ENCODE data around the gene RABGAP1.

RABGAP1 gene

DNA sequence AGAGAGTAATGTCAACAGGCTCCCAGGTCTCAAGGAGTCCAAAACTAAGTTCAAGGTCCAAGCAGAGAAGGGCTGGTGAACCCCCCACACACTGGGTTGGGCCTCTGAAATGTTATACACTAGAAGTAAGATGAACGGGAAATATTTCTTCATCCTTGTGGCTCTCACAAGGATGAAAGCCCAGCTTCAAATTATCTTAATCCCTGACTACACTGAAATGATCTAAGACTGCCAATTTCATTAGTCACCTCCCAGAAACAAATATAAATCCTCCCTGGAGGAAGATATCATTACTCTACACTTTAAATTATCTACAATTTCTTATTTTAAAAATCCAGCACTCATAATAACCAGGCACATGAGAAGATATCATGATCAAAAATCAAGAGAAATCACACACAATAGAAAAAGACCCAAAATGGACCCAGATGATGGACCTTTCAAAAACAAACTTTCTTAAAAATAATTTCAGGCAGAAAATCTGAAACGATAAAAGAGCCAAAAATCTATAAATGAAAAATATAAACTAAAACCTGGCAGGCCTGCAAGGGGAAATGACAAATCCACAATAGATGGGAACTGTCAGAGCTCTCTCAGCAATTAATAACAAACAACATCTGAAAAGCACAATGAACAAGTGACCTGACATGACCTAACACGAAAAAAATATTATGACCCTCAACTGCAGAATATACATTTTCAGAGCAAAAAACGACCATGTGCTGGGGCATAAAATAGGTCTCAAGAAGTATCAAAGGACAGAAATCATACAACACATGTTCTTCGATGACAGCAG, 210.1 kb downstream of the RABGAP1 start:
- peak; percentile 31 for DNase-seq (ENCODE audit: low read depth)
- no peak overlapping the region for H3K4me3 ChIP-seq (ENCODE audit: control insufficient read depth, low read depth, low read length)
- TF ChIP-seq, protein P1, sequence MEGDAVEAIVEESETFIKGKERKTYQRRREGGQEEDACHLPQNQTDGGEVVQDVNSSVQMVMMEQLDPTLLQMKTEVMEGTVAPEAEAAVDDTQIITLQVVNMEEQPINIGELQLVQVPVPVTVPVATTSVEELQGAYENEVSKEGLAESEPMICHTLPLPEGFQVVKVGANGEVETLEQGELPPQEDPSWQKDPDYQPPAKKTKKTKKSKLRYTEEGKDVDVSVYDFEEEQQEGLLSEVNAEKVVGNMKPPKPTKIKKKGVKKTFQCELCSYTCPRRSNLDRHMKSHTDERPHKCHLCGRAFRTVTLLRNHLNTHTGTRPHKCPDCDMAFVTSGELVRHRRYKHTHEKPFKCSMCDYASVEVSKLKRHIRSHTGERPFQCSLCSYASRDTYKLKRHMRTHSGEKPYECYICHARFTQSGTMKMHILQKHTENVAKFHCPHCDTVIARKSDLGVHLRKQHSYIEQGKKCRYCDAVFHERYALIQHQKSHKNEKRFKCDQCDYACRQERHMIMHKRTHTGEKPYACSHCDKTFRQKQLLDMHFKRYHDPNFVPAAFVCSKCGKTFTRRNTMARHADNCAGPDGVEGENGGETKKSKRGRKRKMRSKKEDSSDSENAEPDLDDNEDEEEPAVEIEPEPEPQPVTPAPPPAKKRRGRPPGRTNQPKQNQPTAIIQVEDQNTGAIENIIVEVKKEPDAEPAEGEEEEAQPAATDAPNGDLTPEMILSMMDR (conservative IDR thresholded peaks at IDR 0.05; ENCODE audit: control insufficient read depth, insufficient read depth, low read depth, low read length): no peak
